Effector memory CD4-positive, alpha-beta T cell (primary cell): ENCODE measurements around the gene ABCC3.

Source experiments
- DNase-seq, 3 donors: peaks; one replicate each; pipeline ENCODE4 v3.0.0-alpha.2; 2020
- H3K27ac ChIP-seq: 2 replicates; pipeline ENCODE4 v1.7.0; 2013; ENCODE audit warnings: mild to moderate bottlenecking, low read length, moderate library complexity; ENCODE audit not compliant: insufficient read depth, poor library complexity, severe bottlenecking
- H3K27me3 ChIP-seq: replicated peaks from 2 replicates; pipeline ENCODE4 v1.7.0; 2013; ENCODE audit warnings: mild to moderate bottlenecking, low read length; ENCODE audit not compliant: insufficient read depth, control insufficient read depth, poor library complexity, severe bottlenecking
- H3K36me3 ChIP-seq: 2 replicates; pipeline ENCODE4 v1.7.0; 2013; ENCODE audit warnings: mild to moderate bottlenecking, low read length, moderate library complexity; ENCODE audit not compliant: control insufficient read depth, insufficient read depth
- H3K4me1 ChIP-seq: 2 replicates; pipeline ENCODE4 v1.7.0; 2013; ENCODE audit warnings: low read length, mild to moderate bottlenecking; ENCODE audit not compliant: control insufficient read depth, insufficient read depth, poor library complexity, severe bottlenecking
- H3K4me3 ChIP-seq: 2 replicates; pipeline ENCODE4 v1.7.0; 2013; ENCODE audit warnings: low read length, low read depth, mild to moderate bottlenecking; ENCODE audit not compliant: insufficient read depth, poor library complexity, severe bottlenecking
- H3K9me3 ChIP-seq: 2 replicates; pipeline ENCODE4 v1.7.0; 2013; ENCODE audit warnings: mild to moderate bottlenecking, low read length, moderate library complexity; ENCODE audit not compliant: control insufficient read depth

The ABCC3 gene

GRCh38 chr17:50635732-50635981, 976 bp downstream of the ABCC3 start:
- H3K4me1 ChIP-seq: peaks cover 8% of the 10 kb centered on the region
- H3K27me3 ChIP-seq: peaks cover 42% of the 10 kb centered on the region
- no peaks in the 10 kb centered on the region for H3K36me3 ChIP-seq
- no peak overlapping the region for H3K27ac ChIP-seq
- no peaks in the 10 kb centered on the region for H3K9me3 ChIP-seq
- H3K4me3 ChIP-seq: no peak overlapping the region
- no peak for DNase-seq

- DNase-seq: no peak
- Histone ChIP-seq H3K27me3 (peaks cover 42% of the 10 kb centered on the region), H3K4me1 (peaks cover 8% of the 10 kb centered on the region), H3K36me3 (no peaks in the 10 kb centered on the region), H3K27ac (no peak overlapping the region), H3K9me3 (no peaks in the 10 kb centered on the region), H3K4me3 (no peak overlapping the region)
Observed at GRCh38 chr17:50635982-50636803, 1.5 kb downstream of the ABCC3 start.

GRCh38 chr17:50636804-50637195, 2.1 kb downstream of the ABCC3 start:
- Histone ChIP-seq H3K4me1 (peaks cover 8% of the 10 kb centered on the region), H3K9me3 (no peaks in the 10 kb centered on the region), H3K27ac (no peak overlapping the region), H3K36me3 (no peaks in the 10 kb centered on the region), H3K27me3 (peaks cover 42% of the 10 kb centered on the region), H3K4me3 (no peak overlapping the region)
- DNase-seq: no peak

GRCh38 chr17:50637829-50638605, 3.3 kb downstream of the ABCC3 start:
- Histone ChIP-seq H3K27me3 (peaks cover 35% of the 10 kb centered on the region), H3K27ac (no peak overlapping the region), H3K4me1 (peaks cover 8% of the 10 kb centered on the region), H3K9me3 (no peaks in the 10 kb centered on the region), H3K4me3 (no peak overlapping the region), H3K36me3 (no peaks in the 10 kb centered on the region)
- DNase-seq: no peak

- peaks cover 8% of the 10 kb centered on the region for H3K4me1 ChIP-seq
- no peaks in the 10 kb centered on the region for H3K9me3 ChIP-seq
- no peak overlapping the region for H3K27ac ChIP-seq
Observed at GRCh38 chr17:50638606-50638965, 3.9 kb downstream of the ABCC3 start.

GRCh38 chr17:50638966-50639713, 4.5 kb downstream of the ABCC3 start:
- Histone ChIP-seq H3K4me1 (peaks cover 8% of the 10 kb centered on the region), H3K9me3 (no peaks in the 10 kb centered on the region), H3K36me3 (no peaks in the 10 kb centered on the region), H3K27me3 (peaks cover 29% of the 10 kb centered on the region), H3K27ac (no peak overlapping the region), H3K4me3 (no peak overlapping the region)
- no peak for DNase-seq

More at GRCh38 chr17:50638606-50638965, 3.9 kb downstream of the ABCC3 start:
- peaks cover 30% of the 10 kb centered on the region for H3K27me3 ChIP-seq
- H3K36me3 ChIP-seq: no peaks in the 10 kb centered on the region
- H3K4me3 ChIP-seq: no peak overlapping the region
- no peak for DNase-seq

- Histone ChIP-seq H3K36me3 (no peaks in the 10 kb centered on the region), H3K4me1 (no peaks in the 10 kb centered on the region), H3K27ac (no peak overlapping the region), H3K4me3 (no peak overlapping the region), H3K27me3 (peaks cover 12% of the 10 kb centered on the region), H3K9me3 (no peaks in the 10 kb centered on the region)
- DNase-seq: no peak
Observed at GRCh38 chr17:50640686-50641351, 6.1 kb downstream of the ABCC3 start.

- no peaks in the 10 kb centered on the region for H3K4me1 ChIP-seq
- H3K36me3 ChIP-seq: no peaks in the 10 kb centered on the region
- peaks cover 8% of the 10 kb centered on the region for H3K27me3 ChIP-seq
- no peak overlapping the region for H3K27ac ChIP-seq
- no peak for DNase-seq
- H3K4me3 ChIP-seq: no peak overlapping the region
- no peaks in the 10 kb centered on the region for H3K9me3 ChIP-seq
Observed at GRCh38 chr17:50641357-50641756, 6.7 kb downstream of the ABCC3 start.

GRCh38 chr17:50642071-50642721, 7.5 kb downstream of the ABCC3 start:
- H3K36me3 ChIP-seq: no peaks in the 10 kb centered on the region
- no peak overlapping the region for H3K4me3 ChIP-seq
- DNase-seq: no peak
- H3K27ac ChIP-seq: no peak overlapping the region
- no peaks in the 10 kb centered on the region for H3K9me3 ChIP-seq
- H3K4me1 ChIP-seq: no peaks in the 10 kb centered on the region
- H3K27me3 ChIP-seq: peaks cover 5% of the 10 kb centered on the region
